DOHH2 (cell line): ENCODE results near the gene CABYR.
"Not testable (repeated sequence)": the region's sequence is repeated elsewhere in the genome, so short reads cannot be mapped to it uniquely, and the experiment has no call there.

Experiments used
- H3F3A ChIP-seq: fragments of 200-600 bp; sonication (generic), shearing (Covaris generic); 2 replicates; pipeline ENCODE4 v1.6.0; 2016; ENCODE audit warnings: antibody characterized with exemption, mild to moderate bottlenecking; ENCODE audit not compliant: control insufficient read depth, insufficient read depth
- H3K27ac ChIP-seq: fragments of 200-600 bp; sonication (generic); 2 replicates; pipeline ENCODE4 v1.5.1; 2014; ENCODE audit warnings: low read depth, mild to moderate bottlenecking, low read length, moderate library complexity
- H3K27me3 ChIP-seq: fragments of 200-600 bp; sonication (generic); 2 replicates; pipeline ENCODE4 v1.6.1; 2014; ENCODE audit warnings: mild to moderate bottlenecking, low read length, mixed read lengths; ENCODE audit not compliant: control insufficient read depth
- H3K36me3 ChIP-seq: fragments of 200-600 bp; sonication (generic); 2 replicates; pipeline ENCODE4 v1.6.1; 2014; ENCODE audit warnings: mild to moderate bottlenecking, low read length, moderate library complexity, mixed read lengths; ENCODE audit not compliant: control insufficient read depth
- H3K4me1 ChIP-seq: fragments of 200-600 bp; sonication (generic); 2 replicates; pipeline ENCODE4 v1.6.1; 2014; ENCODE audit warnings: mild to moderate bottlenecking, low read length, mixed read lengths; ENCODE audit not compliant: control insufficient read depth
- H3K4me2 ChIP-seq: fragments of 200-600 bp; sonication (generic); 2 replicates; pipeline ENCODE4 v1.6.0; 2014; ENCODE audit warnings: mild to moderate bottlenecking, low read length, moderate library complexity
- H3K4me3 ChIP-seq: fragments of 200-600 bp; sonication (generic); 2 replicates; pipeline ENCODE4 v1.5.1; 2014; ENCODE audit warnings: mild to moderate bottlenecking, low read length, mixed read lengths
- H3K79me2 ChIP-seq: fragments of 200-600 bp; sonication (generic); 2 replicates; pipeline ENCODE4 v1.6.1; 2014; ENCODE audit warnings: mild to moderate bottlenecking, low read length, mixed read lengths; ENCODE audit not compliant: control insufficient read depth
- H3K9me2 ChIP-seq: fragments of 200-600 bp; sonication (generic); replicated peaks from 2 replicates; pipeline ENCODE4 v1.6.1; 2014; ENCODE audit warnings: mild to moderate bottlenecking, low read length, mixed read lengths; ENCODE audit not compliant: control insufficient read depth
- H3K9me3 ChIP-seq: fragments of 200-600 bp; sonication (generic); 2 replicates; pipeline ENCODE4 v1.6.1; 2014; ENCODE audit warnings: antibody characterized with exemption, low read length, mixed read lengths; ENCODE audit not compliant: control insufficient read depth, insufficient read depth
- H4K20me1 ChIP-seq: fragments of 200-600 bp; sonication (generic); 2 replicates; pipeline ENCODE4 v1.6.0; 2014; ENCODE audit warnings: low read depth, mild to moderate bottlenecking, antibody characterized with exemption, low read length, moderate library complexity; ENCODE audit not compliant: control insufficient read depth, insufficient read depth
- CTCF ChIP-seq: fragments of 200-600 bp; sonication (generic); IDR thresholded peaks from one replicate; pipeline ENCODE4 v1.5.1; 2014; ENCODE audit warnings: antibody characterized with exemption, mild to moderate bottlenecking, low read depth, low read length; ENCODE audit not compliant: poor library complexity, severe bottlenecking
- EZH2phosphoT487 ChIP-seq: fragments of 200-600 bp; sonication (generic); IDR thresholded peaks from 2 replicates; pipeline ENCODE4 v1.6.1; 2017; ENCODE audit warnings: borderline replicate concordance, mild to moderate bottlenecking, antibody characterized with exemption, low read length, moderate library complexity, mixed read lengths

CABYR gene

GRCh38 chr18:24138409-24138788, 463 bp upstream of the CABYR start:
- H3K27ac ChIP-seq, result no peak overlapping the region
- peaks cover 12% of the 10 kb centered on the region for H3F3A ChIP-seq
- peak overlapping the region; percentile 71 for H3K4me3 ChIP-seq
- H3K4me1 ChIP-seq, result peaks cover 13% of the 10 kb centered on the region
- no peaks in the 10 kb centered on the region for H4K20me1 ChIP-seq
- peaks cover 6% of the 10 kb centered on the region for H3K27me3 ChIP-seq
- peak overlapping the region; percentile 85 for H3K4me2 ChIP-seq
- no peaks in the 10 kb centered on the region for H3K36me3 ChIP-seq
- no peak for TF ChIP-seq EZH2phosphoT487
- TF ChIP-seq CTCF, result no peak
- no peaks in the 10 kb centered on the region for H3K79me2 ChIP-seq
- no peaks in the 10 kb centered on the region for H3K9me2 ChIP-seq
- no peaks in the 10 kb centered on the region for H3K9me3 ChIP-seq

- no peaks in the 10 kb centered on the region for H3K79me2 ChIP-seq
These were observed 1.8 kb downstream of the CABYR start for GRCh38 chr18:24140697-24141096.

GRCh38 chr18:24142376-24142775, 3.5 kb downstream of the CABYR start:
- Histone ChIP-seq H3K9me3 (no peaks in the 10 kb centered on the region), H3K27me3 (peaks cover 16% of the 10 kb centered on the region), H3K79me2 (no peaks in the 10 kb centered on the region), H3K4me3 (no peak overlapping the region), H3K9me2 (no peaks in the 10 kb centered on the region), H3F3A (peaks cover 5% of the 10 kb centered on the region; the same call in 1 of the 2 replicates), H3K4me2 (no peak overlapping the region), H3K27ac (no peak overlapping the region), H4K20me1 (no peaks in the 10 kb centered on the region), H3K4me1 (peaks cover 13% of the 10 kb centered on the region), H3K36me3 (no peaks in the 10 kb centered on the region)
- TF ChIP-seq EZH2phosphoT487 (no peak), CTCF (no peak)

More at GRCh38 chr18:24140697-24141096, 1.8 kb downstream of the CABYR start:
- Histone ChIP-seq H3K27me3 (peaks cover 13% of the 10 kb centered on the region), H3K27ac (no peak overlapping the region), H3F3A (peaks cover 11% of the 10 kb centered on the region), H3K9me3 (no peaks in the 10 kb centered on the region), H3K4me3 (no peak overlapping the region), H3K4me1 (peaks cover 13% of the 10 kb centered on the region), H3K36me3 (no peaks in the 10 kb centered on the region), H3K9me2 (no peaks in the 10 kb centered on the region), H3K4me2 (no peak overlapping the region), H4K20me1 (no peaks in the 10 kb centered on the region)
- no peak for TF ChIP-seq CTCF
- no peak for TF ChIP-seq EZH2phosphoT487

GRCh38 chr18:24149591-24149990, 10.7 kb downstream of the CABYR start:
- H3K4me1 ChIP-seq, H3K79me2 ChIP-seq, H3K9me3 ChIP-seq, H4K20me1 ChIP-seq, H3K9me2 ChIP-seq, H3K4me3 ChIP-seq, H3K27ac ChIP-seq, H3K36me3 ChIP-seq, H3K4me2 ChIP-seq, H3F3A ChIP-seq: not testable (repeated sequence)
- peaks cover 10% of the 10 kb centered on the region for H3K27me3 ChIP-seq
